ENCODE data around the gene CA14.

The CA14 gene

GRCh38 chr1:150263549-150263948 lies 6.0 kb downstream of the CA14 start:
- no peak for TF ChIP-seq CTCF (IDR thresholded peaks at IDR 0.05; ENCODE audit: insufficient read depth, low read length, missing control alignments)
- DNase-seq (ENCODE audit: low read depth, low spot score), result no peak
- H3K4me3 ChIP-seq (ENCODE audit: low read depth, low read length), result no peak overlapping the region
- POLR2A ChIA-PET, result interaction anchor here (0.6 kb wide), 1 partner anchor 16 kb away, joined by 4 read pairs; no protein-coding TSS in a partner anchor
- CTCF ChIA-PET, result interaction anchor here (4.0 to 16.5 kb wide), 2 partner anchors 8 to 15 kb away, joined by 26 to 623 read pairs; partner anchors contain the start of genes APH1A, C1orf54 and CIART

GRCh38 chr1:150267896-150268295 lies 10.3 kb downstream of the CA14 start:
- no peak for TF ChIP-seq CTCF (IDR thresholded peaks at IDR 0.05; ENCODE audit: insufficient read depth, low read length, missing control alignments)
- H3K4me3 ChIP-seq (ENCODE audit: low read depth, low read length), result peak overlapping the region; percentile 91
- DNase-seq (ENCODE audit: low read depth, low spot score), result no peak
- ChIA-PET POLR2A (no interaction called here), CTCF (interaction anchor here (1.0 to 22.1 kb wide), 2 partner anchors 12 to 13 kb away, joined by 4 to 623 read pairs; partner anchors contain the start of gene CA14)

GRCh38 chr1:150268340-150268704 lies 10.7 kb downstream of the CA14 start:
- ChIA-PET CTCF (interaction anchor here (1.0 to 22.1 kb wide), 3 partner anchors 12 to 13 kb away, joined by 4 to 623 read pairs (median 84); partner anchors contain the start of genes CA14 and CIART), POLR2A (interaction anchor here (1.2 to 1.3 kb wide), 2 partner anchors 12 to 311 kb away, joined by 3 to 5 read pairs; partner anchors contain the start of gene MCL1)
- peak overlapping the region; percentile 91 for H3K4me3 ChIP-seq (ENCODE audit: low read depth, low read length)
- DNase-seq (ENCODE audit: low read depth, low spot score), result no peak
- TF ChIP-seq CTCF (IDR thresholded peaks at IDR 0.05; ENCODE audit: insufficient read depth, low read length, missing control alignments), result no peak

- POLR2A ChIA-PET, result interaction anchor here (0.6 to 1.3 kb wide), 4 partner anchors 11 to 311 kb away, joined by 3 to 5 read pairs (median 4); partner anchors contain the start of genes CA14 and MCL1
- CTCF ChIA-PET, result interaction anchor here (5.2 to 22.1 kb wide), 2 partner anchors 12 to 13 kb away, joined by 84 to 623 read pairs; partner anchors contain the start of genes CA14 and CIART
Measured at GRCh38 chr1:150268705-150269403, 11.3 kb downstream of the CA14 start, which contains the start of gene APH1A. Gene APH1A (minus strand): TSS chr1:150269016. CDS start chr1:150268810, 206 bp downstream.

GRCh38 chr1:150269451-150269850 lies 11.9 kb downstream of the CA14 start:
- peak overlapping the region; percentile 91 for H3K4me3 ChIP-seq (ENCODE audit: low read depth, low read length)
- ChIA-PET POLR2A (interaction anchor here (0.6 to 1.3 kb wide), 4 partner anchors 12 to 310 kb away, joined by 3 to 5 read pairs (median 4); partner anchors contain the start of genes CA14 and MCL1), CTCF (interaction anchor here (5.2 to 22.1 kb wide), 2 partner anchors 12 to 13 kb away, joined by 84 to 623 read pairs; partner anchors contain the start of genes CA14 and CIART)
- DNase-seq (ENCODE audit: low read depth, low spot score), result no peak
- no peak for TF ChIP-seq CTCF (IDR thresholded peaks at IDR 0.05; ENCODE audit: insufficient read depth, low read length, missing control alignments)

More at GRCh38 chr1:150268705-150269403, 11.3 kb downstream of the CA14 start, which contains the start of gene APH1A:
- TF ChIP-seq CTCF (IDR thresholded peaks at IDR 0.05; ENCODE audit: insufficient read depth, low read length, missing control alignments), result no peak
- H3K4me3 ChIP-seq (ENCODE audit: low read depth, low read length), result peak within 1 kb of the TSS; percentile 91
- peak; percentile 82 for DNase-seq (ENCODE audit: low read depth, low spot score)
